ENCODE results near the gene MT1F.
"Not testable (repeated sequence)": the region's sequence is repeated elsewhere in the genome, so short reads cannot be mapped to it uniquely, and the experiment has no call there.

MT1F gene

GRCh38 chr16:56657555-56658326 lies at the start of gene MT1F:
MT1F (plus strand) TSS chr16:56657959; CDS start chr16:56658059, 100 bp downstream.
- DNase-seq (ENCODE audit: low spot score), result peak; percentile 61

- peak; percentile 87 for DNase-seq (ENCODE audit: low spot score)
These were observed 49.5 kb upstream of the MT1F start, which contains the start of gene MT2A for GRCh38 chr16:56608043-56608875. MT2A (plus strand) TSS chr16:56608584; CDS start chr16:56608656, 72 bp downstream.

- DNase-seq (ENCODE audit: low spot score), result no peak
These were observed 48.8 kb upstream of the MT1F start for GRCh38 chr16:56608876-56609462.

- peak; percentile 82 for DNase-seq (ENCODE audit: low spot score)
These were observed 48.3 kb upstream of the MT1F start for GRCh38 chr16:56609463-56609921.

- peak; percentile 62 for DNase-seq (ENCODE audit: low spot score)
These were observed 47.6 kb upstream of the MT1F start for GRCh38 chr16:56610017-56610608.

GRCh38 chr16:56610609-56611111 lies 47.1 kb upstream of the MT1F start:
- no peak for DNase-seq (ENCODE audit: low spot score)

- no peak for DNase-seq (ENCODE audit: low spot score)
These were observed 46.4 kb upstream of the MT1F start for GRCh38 chr16:56611281-56611833.

GRCh38 chr16:56613706-56614105 lies 44.1 kb upstream of the MT1F start:
- no peak for DNase-seq (ENCODE audit: low spot score)

GRCh38 chr16:56614549-56614991 lies 43.2 kb upstream of the MT1F start:
- DNase-seq (ENCODE audit: low spot score), result no peak

GRCh38 chr16:56615353-56615752 lies 42.4 kb upstream of the MT1F start:
- no peak for DNase-seq (ENCODE audit: low spot score)

- DNase-seq (ENCODE audit: low spot score), result no peak
These were observed 41.0 kb upstream of the MT1F start for GRCh38 chr16:56616608-56617211.

- DNase-seq (ENCODE audit: low spot score), result peak; percentile 50
These were observed 40.3 kb upstream of the MT1F start for GRCh38 chr16:56617212-56618085.

- no peak for DNase-seq (ENCODE audit: low spot score)
These were observed 39.6 kb upstream of the MT1F start for GRCh38 chr16:56618138-56618537.

- DNase-seq (ENCODE audit: low spot score), result no peak
These were observed 37.3 kb upstream of the MT1F start for GRCh38 chr16:56620339-56620897.

- DNase-seq (ENCODE audit: low spot score), result not testable (repeated sequence)
These were observed 35.9 kb upstream of the MT1F start for GRCh38 chr16:56621665-56622445.

- not testable (repeated sequence) for DNase-seq (ENCODE audit: low spot score)
These were observed 34.6 kb upstream of the MT1F start for GRCh38 chr16:56623184-56623583.

GRCh38 chr16:56623637-56624036 lies 34.1 kb upstream of the MT1F start:
- DNase-seq (ENCODE audit: low spot score), result no peak

GRCh38 chr16:56625140-56625942 lies 32.4 kb upstream of the MT1F start, which contains the start of gene MT1E:
MT1E (plus strand) TSS chr16:56625781; CDS start chr16:56625852, 71 bp downstream.
- DNase-seq (ENCODE audit: low spot score), result no peak

All from CD4-positive, alpha-beta T cell treated with Interleukin-6 at 100 ng/mL for 8 hours (primary cell).